ENCODE data around the gene ATG5.

Gene ATG5

DNA sequence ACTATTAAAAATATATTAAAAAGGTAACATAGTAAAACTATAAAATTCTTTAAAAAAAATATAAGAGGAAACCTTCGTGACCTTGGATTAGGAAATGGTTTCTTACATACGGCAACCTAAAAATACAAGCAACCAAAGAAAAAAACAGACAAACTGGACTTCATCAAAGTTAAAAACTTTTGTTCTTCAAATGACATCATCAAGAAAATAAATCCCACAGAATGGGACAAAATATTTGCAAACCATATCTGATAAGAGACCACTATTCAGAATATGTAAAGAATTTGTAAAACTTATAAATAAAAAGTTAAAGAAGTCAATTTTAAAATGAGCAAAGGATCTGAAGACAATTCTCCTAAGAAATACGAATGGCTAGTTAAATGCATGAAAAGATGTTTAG lies 110.0 kb downstream of the ATG5 start:
- DNase-seq = no peak

- DNase-seq = no peak
Observed at GRCh38 chr6:106214531-106214930, 111.0 kb downstream of the ATG5 start.

- DNase-seq = no peak
Observed at GRCh38 chr6:106213660-106214289, 111.8 kb downstream of the ATG5 start.

- DNase-seq = no peak
Observed at GRCh38 chr6:106212576-106212975, 113.0 kb downstream of the ATG5 start.

- no peak for DNase-seq
Observed at GRCh38 chr6:106206905-106207304, 118.7 kb downstream of the ATG5 start.

DNA sequence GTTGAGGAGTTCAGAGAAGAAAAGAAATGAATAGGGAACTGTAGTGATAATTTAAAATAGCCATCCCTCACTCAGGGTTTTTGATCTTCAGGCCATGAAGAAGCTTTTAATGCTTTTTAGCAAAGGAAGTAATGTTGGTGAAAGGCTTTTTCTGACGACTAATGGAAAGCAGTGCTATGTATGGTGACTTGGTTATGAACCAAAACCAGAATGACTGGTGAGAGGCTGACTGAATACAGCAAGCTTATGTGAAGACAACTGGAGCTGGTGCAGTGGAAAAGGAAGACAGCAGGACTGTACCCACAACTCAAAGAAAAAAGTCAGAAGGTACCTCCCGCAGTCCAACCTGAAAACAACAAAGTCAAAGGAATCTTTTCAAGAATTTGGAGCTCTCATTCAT lies 120.6 kb downstream of the ATG5 start:
- DNase-seq = no peak

DNA sequence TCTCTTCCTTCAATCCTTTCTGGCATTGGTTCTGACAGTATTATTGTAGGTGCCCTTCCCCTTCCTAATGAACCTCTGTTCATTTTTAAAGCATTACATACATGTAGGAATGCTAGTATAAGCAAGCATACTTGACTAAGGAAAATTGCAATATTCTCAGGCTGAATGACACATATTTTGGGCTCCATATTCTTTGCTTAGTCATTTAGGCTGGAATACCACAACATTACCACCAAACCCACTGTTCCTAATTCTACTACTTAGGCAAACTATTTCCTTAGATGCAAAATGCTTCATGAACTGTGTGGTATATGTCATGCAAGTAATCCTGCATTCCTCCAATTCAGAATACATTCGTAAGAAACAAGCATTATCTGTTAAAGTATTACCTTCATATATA lies 125.6 kb downstream of the ATG5 start:
- no peak for DNase-seq

GRCh38 chr6:106199331-106199730 lies 126.2 kb downstream of the ATG5 start:
- no peak for DNase-seq

DNA sequence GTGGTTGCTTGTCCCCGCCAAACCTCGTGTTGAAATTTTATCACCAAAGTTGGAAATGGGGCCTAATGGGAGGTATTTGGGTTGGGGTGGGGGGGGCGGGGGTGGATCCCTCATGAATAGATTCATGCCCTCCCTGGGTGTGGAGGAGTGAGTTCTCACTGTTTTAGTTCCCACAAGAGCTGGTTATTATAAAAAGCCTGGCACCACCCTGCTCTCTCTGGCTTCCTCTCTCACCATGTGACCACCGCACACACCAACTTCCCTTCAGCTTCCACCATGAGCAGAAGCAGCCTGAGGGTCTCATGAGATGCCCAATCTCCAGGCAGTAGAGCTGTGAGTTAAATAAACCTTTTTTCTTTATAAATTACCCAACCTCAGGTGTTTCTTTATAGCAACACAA lies 128.1 kb downstream of the ATG5 start:
- DNase-seq = no peak

- no peak for DNase-seq
Observed at GRCh38 chr6:106194949-106195921, 130.3 kb downstream of the ATG5 start.

GRCh38 chr6:106192824-106193223 lies 132.7 kb downstream of the ATG5 start:
- DNase-seq = no peak

DNA sequence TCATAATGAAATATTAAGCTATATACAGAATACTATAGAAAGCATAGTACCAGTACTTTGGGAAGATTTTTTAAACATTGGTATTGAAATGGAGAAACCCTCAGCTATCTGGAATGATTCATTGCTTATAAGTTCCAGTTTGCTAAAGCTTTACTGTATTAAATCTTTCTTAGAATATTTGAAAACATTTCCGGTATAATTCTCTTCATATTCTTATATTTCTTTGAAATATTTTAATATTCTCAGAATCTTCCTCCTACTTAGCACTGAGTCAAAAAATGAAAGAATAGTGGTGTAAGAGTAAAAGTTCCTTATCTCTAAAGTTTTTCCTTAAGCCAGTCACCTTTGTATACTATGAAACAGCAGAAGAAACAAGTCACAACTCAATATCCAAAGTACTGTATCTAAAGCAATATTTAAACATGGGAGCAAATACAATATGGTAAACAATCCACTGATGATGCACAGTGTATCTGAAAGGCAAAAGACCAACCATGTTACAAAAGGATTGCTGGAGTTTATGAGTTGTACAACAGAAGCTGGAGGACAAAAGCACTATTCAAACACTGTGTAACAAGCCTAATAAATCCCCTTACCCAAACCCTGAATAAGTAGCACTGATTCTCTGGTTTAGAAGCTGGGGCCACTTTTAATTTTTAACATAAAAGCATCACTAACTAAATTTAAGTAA lies 137.3 kb downstream of the ATG5 start:
- DNase-seq = no peak

DNA sequence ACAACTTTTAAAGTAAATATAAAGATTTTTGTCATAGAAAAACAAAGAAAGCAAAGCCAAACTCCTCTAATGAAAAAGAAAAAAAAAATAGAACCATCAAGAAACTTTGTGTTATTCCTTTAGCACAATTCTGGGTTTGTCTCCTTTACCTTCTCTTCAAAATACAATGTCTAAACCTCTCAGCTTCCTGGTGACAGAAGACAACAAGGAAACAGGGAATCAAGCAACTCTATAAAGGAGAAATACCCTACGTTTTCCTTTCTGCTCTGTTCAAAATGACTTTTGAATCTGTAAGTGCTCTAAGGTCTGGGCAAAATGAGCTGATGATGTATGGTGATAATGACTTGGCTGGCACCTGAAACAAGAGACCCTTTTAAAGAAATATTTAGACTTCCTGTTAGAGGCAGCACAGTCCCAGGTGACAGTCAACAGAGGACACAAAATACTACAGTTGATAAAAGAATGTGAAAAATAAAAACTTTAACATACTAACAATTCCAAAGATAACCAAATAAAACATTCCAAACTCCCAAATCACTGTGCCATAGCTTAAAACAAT lies 138.1 kb downstream of the ATG5 start:
- no peak for DNase-seq

DNA sequence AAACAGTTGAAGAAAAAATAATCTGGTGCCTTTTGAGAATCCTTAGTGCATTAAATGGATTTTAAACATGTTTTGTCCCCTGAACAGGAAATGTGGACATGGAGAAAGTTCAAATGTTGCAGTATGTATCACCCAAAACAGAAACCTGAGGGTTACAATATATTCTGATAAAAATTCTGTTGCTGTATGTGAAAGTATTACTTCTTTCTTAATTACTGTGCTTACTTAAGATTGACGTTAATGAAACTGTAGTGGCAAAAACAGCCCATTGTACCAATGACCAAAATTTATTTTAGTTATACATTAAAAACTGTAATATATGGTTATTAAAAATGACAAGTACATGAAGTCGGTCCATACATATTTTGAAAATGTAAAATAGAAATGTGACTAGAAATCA lies 138.8 kb downstream of the ATG5 start:
- no peak for DNase-seq

- DNase-seq = no peak
Observed at GRCh38 chr6:106186172-106186571, 139.4 kb downstream of the ATG5 start.

GRCh38 chr6:106185615-106186014 lies 139.9 kb downstream of the ATG5 start:
- DNase-seq = no peak

- no peak for DNase-seq
Observed at GRCh38 chr6:106184629-106185028, 140.9 kb downstream of the ATG5 start.

DNA sequence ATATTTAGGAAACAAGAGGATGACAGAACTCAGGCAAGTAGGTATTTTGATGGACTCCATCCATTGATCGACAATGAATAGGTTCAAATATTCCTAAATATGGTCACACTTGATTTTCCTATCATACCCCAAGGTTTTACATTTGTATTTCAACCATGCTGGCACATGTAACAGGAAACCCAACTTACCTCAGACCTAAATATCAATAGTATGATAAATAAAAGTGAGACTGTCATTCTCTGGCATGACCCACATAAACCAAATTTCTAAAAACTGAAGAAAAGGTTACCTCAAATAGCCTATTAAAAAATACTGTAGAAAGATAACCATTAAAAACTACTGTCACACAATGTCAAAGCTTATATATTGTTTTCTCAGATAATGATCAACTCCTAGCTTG lies 142.1 kb downstream of the ATG5 start:
- DNase-seq = no peak

DNA sequence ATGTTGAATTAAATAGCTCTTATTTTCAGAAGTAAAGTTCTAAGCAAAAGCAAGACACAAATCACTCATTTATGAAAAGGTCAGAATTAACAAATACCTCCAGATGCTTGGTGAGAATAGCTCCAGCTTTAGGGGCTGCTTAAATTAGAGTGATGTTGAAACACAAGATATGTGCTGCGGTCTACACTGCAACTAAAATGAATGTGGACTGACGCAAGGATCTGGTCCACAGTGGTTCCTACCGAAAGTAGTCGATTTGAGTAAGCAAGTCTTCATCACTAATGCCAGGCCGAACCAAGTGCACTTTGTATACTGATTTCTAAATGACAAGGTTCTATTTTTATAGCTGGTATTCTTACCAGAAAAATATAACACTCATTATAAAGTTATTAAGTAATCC lies 143.1 kb downstream of the ATG5 start:
- no peak for DNase-seq

GRCh38 chr6:106181664-106182418 lies 143.7 kb downstream of the ATG5 start:
- no peak for DNase-seq

DNA sequence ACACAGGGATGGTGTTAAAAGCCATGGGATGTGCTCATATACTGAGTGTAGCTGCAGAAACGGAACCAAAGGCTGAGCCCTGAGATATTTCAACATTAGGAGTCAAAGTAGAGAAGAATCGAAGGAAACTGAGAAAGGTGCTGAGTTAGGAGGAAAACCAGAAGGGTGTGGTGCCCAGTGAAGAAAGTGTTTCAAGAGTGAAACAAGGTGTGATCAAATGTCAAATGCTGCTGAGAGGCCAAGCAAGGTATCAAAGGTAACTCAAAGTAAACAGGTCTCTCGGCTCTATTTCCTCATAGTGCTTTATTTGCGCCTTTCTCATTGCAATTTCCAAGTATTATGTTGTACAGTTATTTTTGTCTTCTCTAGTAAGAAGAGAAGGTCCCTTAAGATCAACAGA lies 145.4 kb downstream of the ATG5 start:
- no peak for DNase-seq

DNA sequence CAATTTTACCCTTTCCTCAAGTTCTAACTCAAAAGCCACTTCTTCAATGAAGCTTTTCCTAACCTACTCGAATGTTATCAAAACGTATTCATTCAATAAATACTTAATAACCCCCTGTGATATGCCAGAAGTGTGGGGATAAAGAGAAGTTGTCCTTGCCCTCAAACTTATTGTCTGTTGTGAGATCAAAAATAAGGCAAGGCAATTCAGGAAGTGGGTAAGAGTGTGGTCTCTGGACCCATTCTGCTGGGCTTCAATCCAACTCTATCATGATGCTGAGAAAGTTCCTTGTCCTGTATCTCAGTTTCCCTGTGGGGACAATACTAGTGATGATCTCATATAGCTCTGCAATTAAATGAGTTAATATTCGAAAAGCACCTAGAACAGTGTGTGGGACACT lies 146.7 kb downstream of the ATG5 start:
- DNase-seq = no peak

DNA sequence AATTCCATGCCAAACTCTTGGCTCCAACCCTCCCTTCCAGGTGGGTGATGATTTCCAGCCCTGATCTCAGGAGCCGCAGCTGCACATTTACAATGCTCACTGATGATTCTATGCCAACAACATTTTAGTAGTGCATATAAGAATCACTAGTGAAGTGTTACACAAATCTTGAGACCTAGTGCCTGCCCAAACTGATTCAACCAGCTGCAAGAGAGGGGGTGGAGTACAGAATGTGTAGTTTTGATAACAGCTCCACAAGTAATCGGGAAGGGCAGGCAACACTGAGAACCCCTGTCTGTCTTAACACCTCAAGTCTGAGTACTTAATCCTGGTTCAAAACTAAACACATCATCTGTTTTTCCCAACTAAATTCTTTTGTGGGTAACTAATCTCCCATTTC lies 147.8 kb downstream of the ATG5 start:
- no peak for DNase-seq
